ENCODE measurements around the gene PLPPR4. TPM values are rescaled to one million over a fixed set of nuclear protein-coding genes. Genes with fewer than 3 reads are reported as not detected.

PLPPR4 gene
- total RNA-seq, 1 donor from 2014 or later: 0.09 TPM

- H3K9me3 Mint-ChIP-seq: no peaks in the 10 kb centered on the region
- H3K4me1 Mint-ChIP-seq: peaks cover 5% of the 10 kb centered on the region
- DNase-seq (ENCODE audit: low spot score): no peak
- TF ChIP-seq EZH2phosphoT487 (IDR thresholded peaks at IDR 0.05) (no peak), EZH2 (IDR thresholded peaks at IDR 0.05) (no peak), CTCF (IDR thresholded peaks at IDR 0.05) (no peak)
- Histone ChIP-seq H3K27me3 (peaks cover 35% of the 10 kb centered on the region), H3K27ac (no peak overlapping the region), H3K4me3 (no peak overlapping the region), H3K4me1 (no peaks in the 10 kb centered on the region), H3K4me2 (no peak overlapping the region), H3K79me2 (ENCODE audit: low read depth) (no peaks in the 10 kb centered on the region), H3K9ac (no peak overlapping the region), H3K36me3 (no peaks in the 10 kb centered on the region), H3F3A (ENCODE audit: low read depth) (no peaks in the 10 kb centered on the region), H2AFZ (replicated peaks) (no peak overlapping the region), H3K9me3 (ENCODE audit: low read depth) (no peaks in the 10 kb centered on the region), H4K20me1 (ENCODE audit: low read depth) (no peaks in the 10 kb centered on the region)
- H3K36me3 Mint-ChIP-seq: no peaks in the 10 kb centered on the region
- H3K27ac Mint-ChIP-seq: no peak overlapping the region
- no peak overlapping the region for H3K4me3 Mint-ChIP-seq
- peaks cover 14% of the 10 kb centered on the region for H3K27me3 Mint-ChIP-seq (ENCODE audit: insufficient read depth, low read depth)
Observed at GRCh38 chr1:99268021-99268420, 3.7 kb downstream of the PLPPR4 start.

- H3K9me3 Mint-ChIP-seq: no peaks in the 10 kb centered on the region
Observed at GRCh38 chr1:99269321-99269720, 5.0 kb downstream of the PLPPR4 start.

GRCh38 chr1:99270646-99271045, 6.4 kb downstream of the PLPPR4 start:
- Histone ChIP-seq H3K4me2 (no peak overlapping the region), H3K27me3 (peaks cover 8% of the 10 kb centered on the region), H3K4me1 (no peaks in the 10 kb centered on the region), H3K4me3 (no peak overlapping the region), H3K9me3 (ENCODE audit: low read depth) (no peaks in the 10 kb centered on the region), H3K27ac (no peak overlapping the region), H4K20me1 (ENCODE audit: low read depth) (no peaks in the 10 kb centered on the region), H2AFZ (replicated peaks) (no peak overlapping the region), H3K79me2 (ENCODE audit: low read depth) (no peaks in the 10 kb centered on the region), H3K9ac (no peak overlapping the region), H3F3A (ENCODE audit: low read depth) (no peaks in the 10 kb centered on the region), H3K36me3 (no peaks in the 10 kb centered on the region)
- DNase-seq (ENCODE audit: low spot score): no peak
- H3K27ac Mint-ChIP-seq: no peak overlapping the region
- H3K36me3 Mint-ChIP-seq: no peaks in the 10 kb centered on the region
- no peaks in the 10 kb centered on the region for H3K9me3 Mint-ChIP-seq
- no peak for TF ChIP-seq EZH2 (IDR thresholded peaks at IDR 0.05)
- TF ChIP-seq EZH2phosphoT487 (IDR thresholded peaks at IDR 0.05): no peak
- no peak for TF ChIP-seq CTCF (IDR thresholded peaks at IDR 0.05)
- H3K4me1 Mint-ChIP-seq: no peaks in the 10 kb centered on the region
- no peaks in the 10 kb centered on the region for H3K27me3 Mint-ChIP-seq (ENCODE audit: insufficient read depth, low read depth)
- no peak overlapping the region for H3K4me3 Mint-ChIP-seq

More at GRCh38 chr1:99269321-99269720, 5.0 kb downstream of the PLPPR4 start:
- DNase-seq (ENCODE audit: low spot score): no peak
- Histone ChIP-seq H3K4me1 (no peaks in the 10 kb centered on the region), H2AFZ (replicated peaks) (no peak overlapping the region), H3K4me2 (no peak overlapping the region), H3K4me3 (no peak overlapping the region), H3F3A (ENCODE audit: low read depth) (no peaks in the 10 kb centered on the region), H3K36me3 (no peaks in the 10 kb centered on the region), H3K27me3 (peaks cover 22% of the 10 kb centered on the region), H4K20me1 (ENCODE audit: low read depth) (no peaks in the 10 kb centered on the region), H3K9me3 (ENCODE audit: low read depth) (no peaks in the 10 kb centered on the region), H3K27ac (no peak overlapping the region), H3K79me2 (ENCODE audit: low read depth) (no peaks in the 10 kb centered on the region), H3K9ac (no peak overlapping the region)
- no peaks in the 10 kb centered on the region for H3K36me3 Mint-ChIP-seq
- no peak overlapping the region for H3K27ac Mint-ChIP-seq
- peaks cover 5% of the 10 kb centered on the region for H3K4me1 Mint-ChIP-seq
- TF ChIP-seq EZH2phosphoT487 (IDR thresholded peaks at IDR 0.05) (no peak), EZH2 (IDR thresholded peaks at IDR 0.05) (no peak), CTCF (IDR thresholded peaks at IDR 0.05) (no peak)
- no peak overlapping the region for H3K4me3 Mint-ChIP-seq
- peaks cover 4% of the 10 kb centered on the region for H3K27me3 Mint-ChIP-seq (ENCODE audit: insufficient read depth, low read depth)
